HG03039 (cell line): ENCODE results near the gene SERPINH1.
A peak's percentile ranks its signal among the peaks of the same experiment; 100 is the strongest.

Source experiments
- ATAC-seq: cut with Tn5 transposase; IDR thresholded peaks from one replicate; pipeline ENCODE4 v1.9.1; 2021; ENCODE audit warnings: mild to moderate bottlenecking, moderate library complexity; ENCODE audit not compliant: unreplicated experiment

SERPINH1 gene

GRCh38 chr11:75532200-75533048, 29.6 kb upstream of the SERPINH1 start:
- no peak for ATAC-seq

DNA sequence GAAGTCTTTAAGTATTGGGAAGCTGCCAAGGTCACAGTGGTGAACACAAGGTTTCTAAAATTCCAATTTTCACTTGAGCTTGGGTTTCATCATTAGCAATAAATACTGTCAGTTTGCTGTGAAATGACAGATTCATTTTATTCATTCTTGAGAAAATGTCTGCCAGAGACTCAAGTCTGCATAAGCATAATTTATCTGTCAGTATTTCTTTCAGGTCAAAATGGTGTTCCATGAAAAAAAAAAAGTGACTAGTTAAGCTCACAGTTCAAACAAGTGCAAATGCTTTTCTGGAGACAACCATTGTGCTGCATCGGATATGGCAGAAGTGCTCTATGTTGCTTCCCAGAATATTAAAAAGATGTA, 28.2 kb upstream of the SERPINH1 start:
- no peak for ATAC-seq

- no peak for ATAC-seq
Measured at GRCh38 chr11:75534259-75535069, 27.6 kb upstream of the SERPINH1 start.

- ATAC-seq: no peak
Measured at GRCh38 chr11:75535071-75535470, 27.0 kb upstream of the SERPINH1 start.

DNA sequence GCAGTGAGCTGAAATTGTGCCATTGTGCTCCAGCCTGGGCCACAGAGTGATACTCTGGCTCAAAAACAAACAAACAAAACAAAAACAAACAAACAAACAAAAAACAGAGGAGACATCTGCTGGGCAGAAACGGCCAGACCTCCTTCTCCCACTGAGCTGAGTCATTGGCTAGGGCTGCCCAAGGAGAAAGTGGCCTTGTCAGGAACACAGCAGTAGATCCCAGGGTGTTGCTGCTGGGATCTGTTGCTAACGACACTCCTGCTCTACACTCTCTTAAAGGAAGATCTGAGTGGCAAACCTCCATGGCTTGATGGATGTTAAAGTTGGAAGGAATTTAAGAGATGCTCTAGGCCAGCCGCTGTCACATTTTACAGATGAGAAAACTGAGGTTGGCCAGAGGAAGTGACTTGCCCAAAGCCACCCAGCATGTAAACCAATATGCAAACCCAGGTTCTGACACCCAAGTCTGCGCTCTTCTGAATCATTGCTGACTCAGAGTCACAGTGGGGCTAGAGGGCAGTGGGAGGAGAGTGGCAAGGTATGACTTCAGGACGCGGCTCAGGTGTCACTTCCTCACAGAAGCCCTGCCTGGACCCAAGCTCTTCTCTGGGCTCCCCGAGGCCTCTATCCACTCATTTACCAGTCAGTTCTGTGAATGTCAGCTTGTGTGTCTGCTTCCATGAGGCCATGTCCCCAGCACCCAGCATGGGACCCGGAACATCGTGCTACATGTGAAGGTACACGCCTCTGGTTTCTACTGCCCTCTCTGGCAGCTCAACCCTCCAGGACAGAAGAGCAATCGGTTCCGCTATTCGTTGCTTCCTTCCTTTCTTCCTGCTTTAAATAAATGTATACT, 25.0 kb upstream of the SERPINH1 start:
- peak; percentile 81 for ATAC-seq

- no peak for ATAC-seq
Measured at GRCh38 chr11:75537740-75538139, 24.3 kb upstream of the SERPINH1 start.

GRCh38 chr11:75538150-75538942, 23.7 kb upstream of the SERPINH1 start:
- ATAC-seq: no peak

DNA sequence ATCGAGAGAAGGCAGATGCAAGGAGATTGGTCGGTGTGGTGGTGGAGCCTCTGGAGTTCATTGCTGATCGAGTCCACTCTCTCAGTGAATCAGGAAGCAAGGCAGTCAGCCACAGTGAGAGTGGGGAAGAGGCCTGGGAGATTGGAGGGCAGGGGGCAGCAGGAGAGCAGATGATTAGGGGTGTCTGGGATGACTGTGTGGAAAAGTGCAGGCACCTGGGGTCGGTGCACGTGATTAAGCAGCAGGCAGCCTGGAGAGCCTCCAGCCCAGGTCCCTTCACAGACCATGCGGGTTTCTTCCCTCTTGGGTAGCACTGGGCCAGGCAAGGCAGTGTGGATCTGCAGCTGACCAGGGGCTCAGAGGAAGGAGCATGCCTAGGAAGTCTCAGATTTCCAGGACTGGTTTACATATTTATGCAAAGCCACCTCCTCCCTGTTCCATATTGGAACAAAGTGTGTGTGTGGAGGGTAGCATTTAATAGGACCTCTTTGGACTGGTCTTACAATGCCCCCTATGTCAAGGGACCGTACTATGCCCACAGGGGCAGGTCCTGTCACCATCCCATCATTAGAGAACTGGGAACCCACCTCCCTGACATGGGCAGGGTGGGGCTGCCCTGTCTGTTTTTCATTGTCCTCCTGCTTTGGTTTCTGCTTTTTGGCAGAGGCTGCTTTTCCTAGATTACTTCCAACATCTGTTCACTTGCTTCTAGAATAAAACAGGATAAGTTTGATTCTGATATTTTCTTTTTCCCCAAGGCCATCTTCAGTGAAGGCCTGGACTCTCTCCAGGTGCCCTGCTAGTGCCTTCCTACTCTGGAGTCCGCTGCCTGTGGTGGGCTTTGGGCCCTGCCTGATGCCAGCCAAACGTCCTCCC, 22.4 kb upstream of the SERPINH1 start:
- ATAC-seq: no peak

GRCh38 chr11:75541193-75542087, 20.6 kb upstream of the SERPINH1 start:
- ATAC-seq: no peak

- no peak for ATAC-seq
Measured at GRCh38 chr11:75542088-75542438, 20.0 kb upstream of the SERPINH1 start.

DNA sequence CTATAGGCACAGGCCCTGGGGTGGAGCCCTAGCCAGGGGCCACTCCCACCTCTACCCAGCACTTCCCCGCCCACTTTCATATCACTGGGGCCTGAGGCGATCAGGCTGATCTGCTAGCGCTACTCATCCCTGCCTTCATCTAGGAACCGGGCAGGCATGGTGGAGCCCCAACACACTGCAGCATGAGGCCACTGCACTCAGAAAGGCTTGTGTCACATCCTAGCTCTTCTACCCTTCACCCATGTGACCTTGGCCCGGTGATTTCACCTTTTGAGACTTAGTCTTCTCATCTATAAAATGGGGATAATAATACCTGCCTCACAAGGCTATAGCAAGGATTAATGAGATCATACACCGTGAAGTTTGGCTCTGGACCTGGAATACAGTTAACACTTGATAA, 18.2 kb upstream of the SERPINH1 start:
- ATAC-seq: no peak

- no peak for ATAC-seq
Measured at GRCh38 chr11:75547177-75547576, 14.9 kb upstream of the SERPINH1 start.

DNA sequence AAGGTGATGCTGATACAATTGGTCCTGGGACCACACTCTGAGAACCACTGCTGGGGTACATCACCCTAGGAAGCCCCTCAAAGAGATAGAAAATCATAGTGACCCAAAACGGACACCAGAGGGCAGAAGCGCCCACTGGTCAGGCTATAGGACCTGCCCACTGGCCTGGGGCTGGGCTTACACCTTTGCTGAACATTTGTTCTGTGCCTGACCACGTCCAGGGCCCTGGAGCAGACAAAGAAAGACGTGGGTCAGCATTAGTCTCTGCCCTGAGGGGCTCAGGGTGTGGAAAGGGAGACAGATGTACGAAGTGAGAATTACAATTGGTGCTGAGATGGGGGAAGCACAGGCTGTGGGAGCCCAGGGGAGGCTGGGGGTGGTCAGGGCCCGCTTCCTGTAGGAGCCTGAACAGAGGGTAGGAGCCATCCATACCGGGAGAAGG, 14.4 kb upstream of the SERPINH1 start:
- ATAC-seq: no peak

DNA sequence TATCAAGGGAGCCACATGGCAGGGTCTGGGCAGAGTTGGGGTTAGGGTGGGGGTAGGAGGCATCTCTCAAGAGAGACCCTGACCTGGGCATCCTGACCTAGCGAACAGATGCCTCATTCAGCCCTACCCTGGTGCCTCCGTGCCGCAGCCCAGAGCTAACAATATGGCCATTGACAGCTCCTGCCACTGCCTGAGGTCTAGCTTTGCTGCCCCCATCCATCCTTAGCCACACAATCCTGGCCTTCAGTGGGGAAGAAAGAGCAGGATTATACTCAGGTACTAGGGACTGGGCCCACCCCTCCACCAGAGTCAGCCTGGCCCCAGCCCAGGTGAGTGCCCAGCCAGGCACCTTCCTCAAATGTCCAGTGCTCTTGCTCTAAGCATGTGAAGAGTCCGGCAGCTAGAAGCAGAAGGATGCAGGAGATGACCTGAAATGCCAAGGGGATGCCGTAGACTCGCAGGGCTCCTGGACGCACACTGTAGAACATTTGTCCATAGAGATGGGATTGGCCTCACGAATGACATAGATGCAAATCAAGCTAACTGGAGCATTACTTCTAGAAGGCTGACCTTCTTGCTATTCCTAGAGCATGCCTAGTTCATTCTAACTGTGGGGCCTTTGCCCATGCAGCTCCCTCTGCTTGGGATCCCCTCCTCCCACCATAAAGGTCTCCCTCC, 13.3 kb upstream of the SERPINH1 start:
- no peak for ATAC-seq

DNA sequence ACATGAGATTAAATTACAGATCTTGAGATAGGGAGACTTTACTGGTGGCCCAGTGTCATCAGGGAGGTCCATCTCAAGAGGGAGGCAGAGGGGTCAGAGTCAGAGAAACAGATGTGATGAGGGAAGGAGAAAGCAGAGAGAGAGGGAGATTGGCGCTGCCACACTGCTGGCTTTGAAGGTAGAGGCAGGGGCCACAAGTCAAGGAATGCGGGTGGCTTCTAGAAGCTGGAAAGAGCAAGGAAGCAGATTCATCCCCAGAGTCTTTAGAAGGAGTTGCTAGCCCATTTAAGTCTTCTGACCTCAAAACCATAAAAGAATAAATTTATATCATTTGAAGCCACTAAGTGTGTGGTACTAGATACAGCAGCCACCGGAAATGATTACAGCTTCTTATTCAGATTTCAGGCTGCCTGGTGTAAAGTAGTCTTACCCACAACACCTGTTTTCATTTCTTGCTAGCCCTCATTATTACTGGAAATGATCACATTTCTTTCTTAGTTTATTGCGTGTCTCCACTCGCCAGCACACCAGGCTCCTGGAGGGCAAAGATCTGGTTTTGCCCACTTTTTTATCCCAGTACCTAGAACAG, 12.6 kb upstream of the SERPINH1 start:
- ATAC-seq: no peak

- ATAC-seq: no peak
Measured at GRCh38 chr11:75553182-75553581, 8.9 kb upstream of the SERPINH1 start.

GRCh38 chr11:75553889-75554257, 8.2 kb upstream of the SERPINH1 start:
- ATAC-seq: no peak
